Measurements from ENCODE around the gene BDKRB2.
"Not testable (repeated sequence)": the region's sequence is repeated elsewhere in the genome, so short reads cannot be mapped to it uniquely, and the experiment has no call there.

The BDKRB2 gene

GRCh38 chr14:96225213-96225612 lies 20.6 kb downstream of the BDKRB2 start:
- DNase-seq (ENCODE audit: low spot score), result no peak

GRCh38 chr14:96225745-96226151 lies 21.1 kb downstream of the BDKRB2 start:
- DNase-seq (ENCODE audit: low spot score), result no peak

GRCh38 chr14:96227428-96227827 lies 22.8 kb downstream of the BDKRB2 start:
- DNase-seq (ENCODE audit: low spot score), result no peak

- DNase-seq (ENCODE audit: low spot score), result no peak
Observed at GRCh38 chr14:96229315-96229714, 24.7 kb downstream of the BDKRB2 start.

- DNase-seq (ENCODE audit: low spot score), result no peak
Observed at GRCh38 chr14:96231056-96231455, 26.4 kb downstream of the BDKRB2 start.

GRCh38 chr14:96231526-96232130 lies 27.0 kb downstream of the BDKRB2 start:
- DNase-seq (ENCODE audit: low spot score), result no peak

- DNase-seq (ENCODE audit: low spot score), result no peak
Observed at GRCh38 chr14:96232506-96232905, 27.9 kb downstream of the BDKRB2 start.

- no peak for DNase-seq (ENCODE audit: low spot score)
Observed at GRCh38 chr14:96233661-96234060, 29.0 kb downstream of the BDKRB2 start.

GRCh38 chr14:96235426-96235825 lies 30.8 kb downstream of the BDKRB2 start:
- DNase-seq (ENCODE audit: low spot score), result no peak

GRCh38 chr14:96237641-96238040 lies 33.0 kb downstream of the BDKRB2 start:
- DNase-seq (ENCODE audit: low spot score), result no peak

- no peak for DNase-seq (ENCODE audit: low spot score)
Observed at GRCh38 chr14:96238676-96239265, 34.1 kb downstream of the BDKRB2 start.

GRCh38 chr14:96239711-96240141 lies 35.1 kb downstream of the BDKRB2 start:
- DNase-seq (ENCODE audit: low spot score), result no peak

- no peak for DNase-seq (ENCODE audit: low spot score)
Observed at GRCh38 chr14:96240641-96241040, 36.0 kb downstream of the BDKRB2 start.

GRCh38 chr14:96242126-96242525 lies 37.5 kb downstream of the BDKRB2 start:
- DNase-seq (ENCODE audit: low spot score), result no peak

- no peak for DNase-seq (ENCODE audit: low spot score)
Observed at GRCh38 chr14:96243785-96244184, 39.1 kb downstream of the BDKRB2 start.

- not testable (repeated sequence) for DNase-seq (ENCODE audit: low spot score)
Observed at GRCh38 chr14:96245074-96245473, 40.4 kb downstream of the BDKRB2 start.

- no peak for DNase-seq (ENCODE audit: low spot score)
Observed at GRCh38 chr14:96245710-96246538, 41.3 kb downstream of the BDKRB2 start.

GRCh38 chr14:96246539-96246847 lies 41.9 kb downstream of the BDKRB2 start:
- no peak for DNase-seq (ENCODE audit: low spot score)

- DNase-seq (ENCODE audit: low spot score), result no peak
Observed at GRCh38 chr14:96247031-96247430, 42.4 kb downstream of the BDKRB2 start.

- no peak for DNase-seq (ENCODE audit: low spot score)
Observed at GRCh38 chr14:96249029-96249428, 44.4 kb downstream of the BDKRB2 start.

GRCh38 chr14:96250485-96250884 lies 45.8 kb downstream of the BDKRB2 start:
- no peak for DNase-seq (ENCODE audit: low spot score)

- no peak for DNase-seq (ENCODE audit: low spot score)
Observed at GRCh38 chr14:96251656-96252155, 47.1 kb downstream of the BDKRB2 start.

GRCh38 chr14:96252323-96252998 lies 47.8 kb downstream of the BDKRB2 start:
- no peak for DNase-seq (ENCODE audit: low spot score)
